GM15510 (cell line): Measurements from ENCODE around the gene ACBD4.

Experiments
- POLR2A ChIP-seq: IDR thresholded peaks from 3 replicates; pipeline ENCODE4 v1.6.1; 2011; ENCODE audit warnings: borderline replicate concordance; ENCODE audit not compliant: insufficient read length; ENCODE audit errors: extremely low read depth

Gene ACBD4, protein sequence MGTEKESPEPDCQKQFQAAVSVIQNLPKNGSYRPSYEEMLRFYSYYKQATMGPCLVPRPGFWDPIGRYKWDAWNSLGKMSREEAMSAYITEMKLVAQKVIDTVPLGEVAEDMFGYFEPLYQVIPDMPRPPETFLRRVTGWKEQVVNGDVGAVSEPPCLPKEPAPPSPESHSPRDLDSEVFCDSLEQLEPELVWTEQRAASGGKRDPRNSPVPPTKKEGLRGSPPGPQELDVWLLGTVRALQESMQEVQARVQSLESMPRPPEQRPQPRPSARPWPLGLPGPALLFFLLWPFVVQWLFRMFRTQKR

DNA sequence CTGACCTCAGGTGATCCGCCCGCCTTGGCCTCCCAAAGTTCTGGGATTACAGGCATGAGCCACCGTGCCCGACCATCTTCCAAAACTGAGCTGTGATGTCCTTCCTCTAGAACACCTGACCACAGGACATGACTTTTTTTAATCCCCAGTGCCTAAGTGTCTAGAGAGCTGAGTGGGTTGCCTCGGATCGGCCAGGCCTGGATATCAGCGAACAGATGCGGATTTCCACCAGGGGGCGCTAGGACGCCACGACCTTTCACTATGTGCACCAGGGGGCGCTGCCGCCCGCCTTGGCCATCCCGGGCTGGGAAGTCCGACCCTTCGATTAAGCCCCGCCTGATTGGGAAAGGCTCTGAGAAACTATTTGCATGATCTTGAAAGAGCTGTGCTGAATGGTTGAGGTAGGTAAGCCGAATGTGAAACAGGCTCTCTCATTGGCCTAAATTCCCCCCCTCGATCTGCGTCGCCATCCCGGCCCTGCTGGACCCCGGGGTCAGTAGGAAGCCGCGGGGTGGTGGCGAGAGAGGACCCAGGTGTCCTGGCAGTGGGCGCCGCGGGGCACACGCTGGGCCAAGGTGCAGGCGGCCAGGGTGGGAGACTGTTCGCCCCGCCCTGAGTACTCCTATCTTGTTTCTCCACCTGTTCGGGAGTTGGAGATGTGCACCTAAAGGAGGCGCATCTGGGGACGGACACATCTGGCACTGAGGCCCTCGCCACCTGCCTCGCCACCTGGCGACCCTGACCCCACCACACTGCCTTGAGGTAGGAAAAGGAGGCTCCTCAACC is at the start of gene ACBD4:
TSS of gene ACBD4 (plus strand) at position 496 of the 786 bp plus-strand sequence. CDS start 458 bp downstream, outside the sequence.
- peak; percentile 81 for TF ChIP-seq POLR2A

DNA sequence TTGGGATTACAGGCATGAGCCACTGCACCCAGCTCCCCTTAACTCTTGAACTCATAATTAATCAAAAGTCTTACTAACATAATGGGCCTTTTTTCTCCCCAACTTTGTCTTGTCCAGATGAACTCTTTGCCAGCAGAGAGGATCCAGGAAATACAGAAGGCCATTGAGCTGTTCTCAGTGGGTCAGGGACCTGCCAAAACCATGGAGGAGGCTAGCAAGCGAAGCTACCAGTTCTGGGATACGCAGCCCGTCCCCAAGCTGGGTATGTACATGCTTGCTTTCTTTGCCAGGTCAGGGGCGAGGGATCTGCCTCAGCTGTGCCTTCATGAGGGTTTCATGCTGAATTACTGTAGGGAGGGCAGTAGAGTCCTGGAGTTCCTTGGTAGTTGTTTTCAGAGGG is 49.1 kb upstream of the ACBD4 start:
- TF ChIP-seq POLR2A: no peak

DNA sequence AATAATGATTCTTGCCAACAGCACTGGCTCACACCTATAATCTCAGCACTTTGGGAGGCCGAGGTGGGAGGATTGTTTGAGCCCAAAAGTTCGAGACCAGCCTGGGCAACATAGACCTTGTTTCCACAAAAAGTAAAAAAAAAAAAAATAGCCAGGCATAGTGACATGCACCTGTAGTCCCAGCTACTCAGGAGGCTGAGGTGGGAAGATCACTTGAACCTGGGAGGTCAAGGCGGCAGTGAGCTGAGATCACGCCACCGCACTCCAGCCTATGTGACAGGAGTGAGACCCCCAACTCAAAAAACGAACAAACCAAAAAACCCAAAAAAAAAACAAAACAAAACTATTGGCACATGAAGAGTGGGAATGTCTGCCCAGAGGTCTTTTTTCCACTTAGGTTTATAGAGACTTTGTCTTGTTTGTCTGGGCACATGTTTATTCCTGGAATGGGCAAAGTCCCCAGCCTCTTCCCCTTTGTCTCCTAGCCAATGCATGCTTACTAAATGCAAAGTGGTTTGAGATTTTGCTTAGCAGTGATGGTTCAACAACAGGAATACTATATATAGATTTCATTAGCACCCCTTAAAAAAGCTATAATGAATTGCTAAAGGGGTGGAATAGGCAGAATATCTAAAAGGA is 48.5 kb upstream of the ACBD4 start:
- no peak for TF ChIP-seq POLR2A

DNA sequence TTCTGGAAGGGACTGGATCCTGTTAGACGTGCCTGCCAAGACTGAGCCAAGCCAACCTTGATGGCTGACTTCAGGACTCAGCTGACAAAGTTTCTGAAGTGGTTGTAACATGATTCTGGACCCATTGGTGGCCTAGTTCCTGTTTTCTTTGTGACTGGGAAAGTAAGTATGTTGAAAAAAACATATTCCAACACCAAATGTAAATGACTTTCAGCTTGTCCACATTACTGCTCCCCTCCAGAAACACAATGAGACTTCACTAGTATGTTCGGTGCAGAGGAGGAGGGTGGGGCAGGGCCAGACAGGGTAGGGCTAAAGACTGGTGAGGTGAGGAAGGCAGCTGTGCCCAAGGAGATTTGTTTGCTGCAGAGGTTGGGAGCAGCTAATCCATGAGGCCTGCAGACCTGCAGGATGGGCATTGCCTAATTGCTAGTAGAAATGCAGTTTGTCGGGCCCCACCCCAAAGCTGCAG is 47.9 kb upstream of the ACBD4 start:
- TF ChIP-seq POLR2A: no peak

DNA sequence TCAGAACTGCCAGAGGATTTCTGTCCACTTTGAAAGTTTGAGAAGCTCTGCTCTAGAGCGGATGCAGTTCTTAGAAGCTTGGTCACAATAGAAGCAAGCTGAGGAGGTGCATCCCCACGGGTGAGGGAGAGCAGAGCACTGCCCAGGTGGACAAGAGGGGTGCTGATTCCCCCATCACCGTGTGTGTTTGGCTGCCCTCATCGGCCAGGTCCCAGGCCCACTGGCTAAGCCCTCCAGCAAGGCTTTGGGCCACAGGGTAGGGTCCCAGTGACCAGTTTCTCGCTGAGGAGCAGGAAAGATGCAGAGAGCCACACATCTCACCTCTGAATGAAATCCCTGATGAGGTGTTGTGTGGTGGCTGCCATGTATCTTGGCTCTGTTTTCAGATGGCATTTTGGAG is 47.5 kb upstream of the ACBD4 start:
- no peak for TF ChIP-seq POLR2A

DNA sequence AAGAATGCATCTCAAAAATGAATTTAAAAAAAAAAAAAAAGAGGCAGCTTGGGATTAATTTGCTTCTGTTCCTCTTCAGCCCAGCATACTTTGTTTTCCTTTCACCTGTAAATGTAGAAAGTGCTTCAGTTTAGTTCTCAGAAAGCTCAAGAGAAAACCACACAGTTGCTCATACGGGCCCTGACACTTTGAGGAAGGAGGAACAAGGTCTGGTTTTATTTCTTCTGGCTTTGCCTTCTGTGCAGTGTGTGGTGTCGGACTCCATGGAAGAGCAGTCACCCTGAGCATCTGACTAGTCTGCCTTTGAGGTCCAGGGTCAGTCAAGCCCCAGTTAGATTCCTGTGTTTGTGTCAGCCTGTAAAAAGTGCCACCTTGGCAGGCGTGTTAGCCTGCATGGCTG is 46.7 kb upstream of the ACBD4 start:
- no peak for TF ChIP-seq POLR2A

DNA sequence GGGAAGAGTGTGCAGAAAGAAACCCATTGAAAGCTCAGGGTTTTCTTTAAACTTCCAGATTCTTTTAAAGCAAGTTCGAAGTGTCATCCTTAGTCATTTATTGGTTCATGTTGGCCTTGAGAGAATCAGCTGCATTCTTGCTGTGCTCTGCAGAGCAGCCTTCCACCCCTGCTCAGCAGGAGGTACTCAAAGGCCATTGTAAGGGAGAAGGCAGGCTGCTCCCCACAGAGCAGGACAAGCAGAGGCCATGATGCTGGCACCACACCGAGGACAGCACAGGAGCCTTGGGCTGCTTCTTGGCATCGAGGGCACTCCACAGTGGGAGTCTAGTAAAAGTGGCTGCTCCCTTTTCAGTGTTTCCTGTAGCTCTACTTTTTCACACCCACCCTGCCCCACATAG is 44.8 kb upstream of the ACBD4 start:
- no peak for TF ChIP-seq POLR2A

DNA sequence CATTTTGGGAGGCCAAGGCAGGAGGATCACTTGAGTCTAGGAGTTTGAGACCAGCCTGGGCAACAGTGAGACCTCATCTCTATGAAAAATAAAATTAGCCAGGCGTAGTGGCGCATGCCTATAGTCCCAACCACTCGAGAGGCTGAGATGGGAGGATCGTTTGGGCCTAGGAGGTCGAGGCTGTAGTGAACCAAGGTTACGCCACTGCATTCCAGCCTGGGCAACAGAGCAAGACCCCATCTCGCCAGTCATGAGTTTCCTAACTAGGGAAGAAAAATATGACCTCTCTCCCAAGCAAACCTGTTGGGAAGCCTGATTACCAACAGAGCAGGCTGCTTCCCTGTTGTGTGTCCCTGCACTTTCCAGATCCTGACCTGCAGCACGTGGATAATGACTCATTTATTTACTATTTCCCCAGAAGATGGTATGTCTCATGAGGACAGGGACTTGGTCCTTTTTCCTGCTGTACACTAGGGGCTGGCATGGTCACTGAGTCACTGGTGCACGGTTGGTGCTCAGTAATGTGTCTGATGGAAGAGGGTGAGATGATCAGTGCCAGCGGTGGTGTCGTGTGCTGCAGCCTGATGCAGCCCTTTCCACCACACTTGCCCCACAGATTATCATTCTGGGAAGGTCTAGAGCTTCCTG is 43.6 kb upstream of the ACBD4 start:
- TF ChIP-seq POLR2A: no peak

DNA sequence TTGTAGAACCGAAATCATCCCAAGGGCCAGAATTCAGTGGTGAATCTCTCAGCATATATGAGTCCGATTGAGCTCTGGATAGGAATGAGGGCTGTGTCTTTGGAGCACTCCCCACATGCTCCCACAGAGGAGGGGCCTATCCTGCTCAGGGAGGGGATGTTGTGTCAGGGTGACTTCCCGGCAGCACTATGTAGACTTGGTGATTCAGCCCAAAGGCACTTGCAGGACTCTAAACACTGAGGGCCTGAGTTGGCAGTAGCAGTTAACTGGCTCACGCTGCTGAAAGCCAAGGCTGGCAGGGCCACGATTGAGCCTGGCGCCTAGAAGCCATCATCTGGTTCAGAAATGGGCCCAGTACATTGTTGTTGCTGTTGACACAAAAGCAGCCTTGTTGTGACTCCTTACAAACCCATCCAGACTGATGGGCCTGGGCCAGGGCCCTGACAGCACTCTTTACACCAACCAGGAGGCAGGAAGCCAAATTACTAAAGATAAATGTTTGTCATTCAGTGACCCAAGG is 42.5 kb upstream of the ACBD4 start:
- no peak for TF ChIP-seq POLR2A

DNA sequence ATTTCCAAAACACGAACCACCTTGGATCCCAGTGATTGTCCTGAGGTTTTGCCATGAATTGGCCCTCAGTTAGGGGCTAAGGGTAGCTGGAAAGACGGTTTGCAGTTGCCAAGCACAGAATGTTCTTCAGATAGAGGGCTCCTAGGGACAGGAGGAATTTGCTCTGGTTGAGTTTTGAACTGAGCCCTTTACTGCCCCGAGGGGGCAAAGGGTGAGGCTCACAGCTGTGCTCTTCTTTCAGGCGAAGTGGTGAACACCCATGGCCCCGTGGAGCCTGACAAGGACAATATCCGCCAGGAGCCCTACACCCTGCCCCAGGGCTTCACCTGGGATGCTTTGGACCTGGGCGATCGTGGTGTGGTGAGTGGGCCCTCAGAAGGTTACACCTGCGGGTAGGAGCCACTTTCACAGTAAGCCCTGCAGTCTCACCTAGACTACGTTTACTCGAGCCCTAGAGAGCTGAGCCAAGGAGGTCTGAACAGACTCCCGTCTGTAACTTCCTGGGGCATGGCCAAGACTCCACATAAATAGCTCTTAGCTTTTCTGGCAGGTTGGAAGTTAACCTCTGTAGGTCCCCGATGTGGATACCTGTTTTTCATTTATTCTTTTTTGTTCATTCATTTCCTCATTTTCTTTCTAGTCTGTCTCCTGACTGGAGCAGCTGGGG is 41.9 kb upstream of the ACBD4 start:
- TF ChIP-seq POLR2A: no peak

DNA sequence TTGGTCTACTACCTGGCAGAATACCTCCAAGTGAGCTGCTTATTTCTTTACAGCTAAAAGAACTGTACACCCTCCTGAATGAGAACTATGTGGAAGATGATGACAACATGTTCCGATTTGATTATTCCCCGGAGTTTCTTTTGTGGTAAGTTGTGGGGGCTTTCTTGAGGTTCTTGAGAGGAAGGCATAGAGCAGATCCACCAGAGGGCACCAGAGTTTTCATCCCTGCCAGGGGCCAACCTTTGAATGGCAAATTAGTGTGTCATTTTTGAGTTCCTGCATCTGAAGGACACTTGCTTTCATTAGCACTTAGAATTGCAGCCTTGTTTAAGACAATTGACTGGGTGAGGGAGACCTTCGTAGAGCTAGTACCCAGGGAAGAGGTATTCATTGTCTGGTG is 39.3 kb upstream of the ACBD4 start:
- no peak for TF ChIP-seq POLR2A

DNA sequence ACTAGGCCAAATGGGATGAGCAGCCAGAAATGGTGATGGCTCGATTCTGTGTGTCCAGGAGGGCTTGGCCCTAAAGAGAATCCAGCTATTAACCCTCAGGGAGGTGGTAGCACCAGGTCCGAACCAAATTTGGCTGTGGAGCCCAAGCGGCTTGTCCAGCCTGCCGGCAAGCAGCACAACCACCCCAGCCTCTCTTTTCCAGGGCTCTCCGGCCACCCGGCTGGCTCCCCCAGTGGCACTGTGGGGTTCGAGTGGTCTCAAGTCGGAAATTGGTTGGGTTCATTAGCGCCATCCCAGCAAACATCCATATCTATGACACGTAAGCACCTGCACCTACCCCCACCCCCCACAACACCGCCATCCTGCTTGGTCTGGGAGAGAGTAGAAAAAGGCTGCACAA is 38.6 kb upstream of the ACBD4 start:
- no peak for TF ChIP-seq POLR2A

DNA sequence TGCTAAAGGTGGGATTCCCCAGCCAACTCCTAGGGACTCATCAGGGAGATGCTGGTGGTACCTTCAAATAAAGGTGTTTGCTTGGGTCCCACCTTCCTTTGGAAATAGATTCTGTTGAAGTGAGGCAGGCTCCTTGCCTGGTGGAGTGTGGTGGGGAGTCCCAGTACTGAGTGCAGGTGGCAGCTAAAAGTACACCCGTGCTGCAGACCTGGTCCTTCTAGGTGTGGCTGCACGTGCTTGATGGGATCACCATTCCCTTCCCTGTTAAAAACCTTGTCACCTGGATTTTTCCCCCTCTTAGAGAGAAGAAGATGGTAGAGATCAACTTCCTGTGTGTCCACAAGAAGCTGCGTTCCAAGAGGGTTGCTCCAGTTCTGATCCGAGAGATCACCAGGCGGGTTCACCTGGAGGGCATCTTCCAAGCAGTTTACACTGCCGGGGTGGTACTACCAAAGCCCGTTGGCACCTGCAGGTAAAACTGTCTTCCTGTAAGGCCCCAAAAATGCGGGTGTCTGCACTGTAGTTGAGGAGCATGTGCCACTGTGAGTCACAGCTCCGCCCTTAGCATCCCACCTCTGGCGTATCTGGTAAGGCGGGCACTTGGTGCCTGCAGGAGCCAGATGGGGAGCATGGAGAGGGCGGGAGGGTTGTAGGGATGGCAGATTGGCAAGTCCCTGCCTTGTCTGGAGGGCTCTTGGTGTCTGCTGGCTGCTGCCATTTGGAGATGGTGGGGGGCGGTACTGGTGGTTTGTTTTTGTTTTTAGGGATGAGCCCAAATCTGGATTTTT is 37.2 kb upstream of the ACBD4 start:
- TF ChIP-seq POLR2A: no peak
